ENCODE measurements around the gene UBE2E1.
A peak's percentile ranks its signal among the peaks of the same experiment; 100 is the strongest.
"Not testable (repeated sequence)": the region's sequence is repeated elsewhere in the genome, so short reads cannot be mapped to it uniquely, and the experiment has no call there.

UBE2E1 gene

DNA sequence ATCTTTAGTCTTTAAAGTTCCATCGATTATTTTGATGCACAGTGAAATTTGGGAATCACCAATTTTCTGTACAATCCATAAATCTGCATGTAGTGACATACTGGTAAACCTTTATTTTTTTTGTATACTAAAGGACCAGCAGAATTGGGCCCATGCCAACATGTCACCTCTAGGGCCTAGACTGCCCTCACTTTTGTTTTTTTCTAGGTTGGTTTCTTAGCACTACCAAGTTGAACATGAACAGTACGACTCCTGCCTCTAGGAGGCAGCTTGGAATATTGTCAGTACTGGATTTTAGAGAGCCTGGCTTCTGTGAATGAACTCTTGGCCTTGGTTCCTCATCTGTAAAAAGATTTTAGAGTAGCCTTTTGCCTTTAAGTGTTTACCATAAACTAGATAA lies 78.7 kb downstream of the UBE2E1 start:
- no peak for DNase-seq

DNA sequence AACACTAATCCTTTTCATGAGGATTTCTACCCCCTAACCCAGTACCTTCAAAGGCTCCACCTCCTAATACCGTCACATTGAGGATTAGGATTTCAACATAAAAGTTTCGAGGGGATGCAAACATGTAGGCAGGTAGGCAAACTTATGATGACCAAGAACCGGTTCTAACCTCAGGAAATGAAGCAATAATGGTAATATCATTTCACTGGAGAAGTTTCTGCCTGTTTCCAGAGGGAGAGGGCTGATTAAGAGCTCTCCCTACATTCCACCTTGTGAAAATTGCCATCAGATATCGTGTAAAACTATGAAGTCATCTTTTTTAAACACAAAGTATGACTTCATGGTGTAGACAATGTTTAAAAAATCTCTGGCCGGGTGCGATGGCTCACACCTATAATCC lies 79.5 kb downstream of the UBE2E1 start:
- no peak for DNase-seq

DNA sequence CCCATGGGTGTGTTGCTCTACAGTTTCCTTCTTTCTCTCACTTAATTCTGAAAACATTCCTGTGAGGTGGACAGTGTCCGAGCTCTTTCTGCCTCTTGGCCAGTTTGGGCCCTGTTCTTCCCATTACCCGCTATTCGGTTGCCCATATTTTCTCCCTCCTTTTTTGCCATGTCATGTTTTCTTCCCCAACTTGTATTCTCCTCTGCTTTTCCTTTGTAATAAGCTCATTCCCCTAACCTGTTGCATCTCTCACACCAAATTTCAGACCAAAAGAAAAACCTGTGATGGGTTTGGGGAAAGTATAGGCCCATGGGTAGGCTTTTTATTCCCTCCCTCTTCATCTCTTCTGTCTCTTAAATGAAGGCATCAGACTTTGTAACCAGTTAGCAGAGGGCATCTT lies 80.6 kb downstream of the UBE2E1 start:
- no peak for DNase-seq

DNA sequence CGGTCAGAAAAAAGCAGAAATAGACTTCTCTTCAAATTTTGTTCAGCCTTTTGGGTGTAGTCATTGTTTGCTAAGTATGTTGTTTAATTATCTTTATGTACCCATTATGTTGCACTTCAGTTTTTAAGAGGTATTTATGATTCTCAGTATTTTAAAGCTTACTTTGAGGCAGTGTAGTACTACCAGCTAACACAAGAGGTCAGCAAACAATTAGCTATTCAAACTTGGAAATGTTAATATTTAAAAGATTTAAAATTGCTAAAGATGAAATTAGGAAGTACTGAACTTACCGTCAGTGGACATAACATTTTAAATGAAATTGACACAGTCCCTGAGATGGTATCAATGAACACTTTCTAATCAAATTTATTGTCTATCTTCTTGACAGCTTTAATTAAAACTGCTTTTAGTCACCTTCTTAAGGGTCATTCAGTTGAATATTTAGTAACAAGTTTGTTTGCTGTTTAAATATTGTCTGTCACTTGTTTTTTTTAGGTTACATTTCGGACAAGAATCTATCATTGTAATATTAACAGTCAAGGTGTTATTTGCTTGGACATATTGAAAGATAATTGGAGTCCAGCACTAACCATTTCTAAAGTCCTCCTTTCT lies 83.0 kb downstream of the UBE2E1 start:
- DNase-seq, result no peak

DNA sequence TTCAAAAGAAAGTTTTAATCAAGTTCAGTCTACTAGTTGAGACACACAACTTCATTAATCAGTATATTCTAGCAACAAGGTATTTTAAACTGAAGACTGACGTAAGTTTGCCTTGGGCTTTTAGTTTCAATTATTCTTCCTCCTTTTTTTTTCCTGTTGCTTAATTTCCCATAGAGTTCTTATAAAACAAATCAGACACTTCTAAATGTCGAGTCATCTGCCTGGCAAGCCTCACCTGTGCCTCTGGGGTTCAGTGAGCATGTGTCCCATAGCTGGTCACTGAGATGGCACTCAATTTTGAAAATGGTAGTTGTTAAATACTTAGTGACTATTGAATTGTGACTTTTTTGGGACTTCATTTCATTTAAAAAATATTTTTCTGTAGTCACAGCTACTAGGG lies 83.6 kb downstream of the UBE2E1 start:
- no peak for DNase-seq

DNA sequence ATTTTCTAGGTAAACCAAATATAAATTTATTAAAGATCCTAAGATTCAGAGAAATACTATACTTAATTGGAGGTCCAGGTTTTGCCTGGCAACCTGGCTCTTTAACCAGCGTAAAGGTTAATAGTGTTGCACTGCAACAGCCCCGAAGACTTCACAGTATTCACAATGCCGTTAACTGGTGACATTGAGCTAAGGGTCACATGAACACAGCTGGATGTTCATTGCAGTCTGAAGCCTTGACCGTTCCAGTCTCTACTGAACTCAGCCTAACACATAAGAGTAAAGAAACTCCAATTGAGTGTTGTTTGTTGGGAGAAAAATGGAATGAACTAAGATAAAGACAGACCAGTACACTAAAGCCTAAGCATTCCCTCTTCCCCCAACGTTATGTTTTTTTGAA lies 84.2 kb downstream of the UBE2E1 start:
- DNase-seq, result no peak

DNA sequence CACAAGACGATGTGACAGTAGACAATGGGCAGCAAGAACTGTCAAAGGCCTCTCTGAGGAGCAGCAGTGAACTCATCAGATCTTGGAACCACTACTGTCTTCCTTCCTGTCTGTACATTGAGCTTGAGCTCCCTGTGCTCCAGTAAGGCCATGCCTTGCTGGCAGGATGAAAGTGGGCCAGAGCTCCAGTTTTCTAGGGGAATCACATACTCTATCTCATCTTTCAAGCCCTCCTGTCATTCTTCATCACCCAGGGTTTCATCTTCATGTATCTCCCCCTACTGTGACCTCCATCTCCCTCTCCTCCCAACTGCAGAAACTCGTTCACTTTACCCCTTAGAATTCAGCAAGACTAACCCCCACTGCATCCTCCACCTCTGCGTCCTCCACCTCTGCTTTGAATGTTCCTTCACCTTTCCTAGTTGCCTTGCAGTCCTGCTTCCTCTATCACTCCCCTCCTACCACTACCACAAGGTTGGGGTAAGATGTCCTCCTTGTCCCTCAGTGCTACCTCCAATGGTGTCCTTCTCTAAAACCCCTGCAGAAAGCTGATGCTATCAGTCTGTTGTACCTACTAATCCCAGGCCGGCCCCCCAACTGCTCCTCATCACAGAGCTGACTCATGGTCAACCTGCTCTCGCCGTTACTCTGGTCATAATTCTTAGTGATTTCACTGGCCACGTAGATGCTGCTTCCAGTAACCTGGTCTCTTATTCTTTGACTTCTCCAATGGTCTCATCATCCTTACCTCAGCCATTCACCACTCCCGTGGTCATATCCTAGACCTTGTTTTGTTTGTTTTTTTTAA lies 88.7 kb downstream of the UBE2E1 start:
- no peak for DNase-seq

DNA sequence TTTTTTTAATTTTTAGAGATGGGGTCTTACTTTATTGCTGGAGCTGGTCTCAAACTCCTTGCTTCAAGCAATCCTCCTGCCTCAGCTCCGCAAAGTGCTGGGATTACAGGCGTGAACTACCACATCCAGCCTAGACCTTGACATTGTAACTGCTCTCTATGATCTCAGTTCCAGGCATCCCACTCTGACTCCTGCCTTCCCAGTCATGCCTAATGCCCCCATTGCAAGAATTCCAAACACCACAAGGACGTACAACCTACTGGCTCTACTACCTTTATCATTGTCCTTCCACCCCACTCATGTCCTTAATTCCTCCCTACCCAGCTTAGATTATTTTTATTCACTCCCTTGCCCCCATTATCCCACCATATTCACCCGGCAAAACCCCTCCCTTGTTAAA lies 89.4 kb downstream of the UBE2E1 start:
- no peak for DNase-seq

DNA sequence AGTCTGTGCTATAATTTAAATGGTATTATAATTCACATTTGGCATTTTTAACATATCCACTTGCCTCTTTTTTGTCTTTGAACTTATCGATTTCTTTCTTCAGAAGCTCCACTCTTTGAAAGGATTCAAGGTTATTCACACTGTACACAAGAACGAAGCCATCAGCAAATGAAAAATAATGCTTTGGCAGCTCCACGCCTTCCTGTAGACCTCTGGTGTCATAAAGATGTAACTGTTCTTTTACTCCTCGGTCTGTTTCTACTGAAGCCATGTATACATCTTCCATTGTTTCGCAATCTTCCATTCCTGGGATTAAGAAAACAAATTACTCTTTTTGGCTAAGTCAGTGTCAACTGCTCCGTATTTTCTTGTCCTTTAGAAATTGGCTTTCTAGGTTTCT lies 95.0 kb downstream of the UBE2E1 start:
- DNase-seq, result no peak

DNA sequence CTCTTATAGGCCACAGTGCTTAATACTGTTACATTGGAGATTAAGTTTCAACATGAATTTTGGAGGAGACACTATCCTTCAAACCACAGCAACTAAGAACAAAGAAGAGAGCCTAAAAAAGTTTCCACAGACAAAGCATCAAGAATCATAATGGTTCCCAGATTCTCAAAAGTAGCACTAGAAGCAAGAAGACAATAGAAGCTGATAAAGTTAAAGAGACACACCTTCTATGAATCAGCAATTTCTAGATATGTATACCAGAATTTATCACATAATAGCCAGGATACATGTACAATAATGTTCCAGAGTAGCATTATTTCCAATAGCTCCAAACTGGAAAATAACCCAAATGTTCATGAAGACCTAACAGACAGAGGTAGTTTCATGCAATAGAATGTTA lies 98.8 kb downstream of the UBE2E1 start:
- DNase-seq, result no peak

DNA sequence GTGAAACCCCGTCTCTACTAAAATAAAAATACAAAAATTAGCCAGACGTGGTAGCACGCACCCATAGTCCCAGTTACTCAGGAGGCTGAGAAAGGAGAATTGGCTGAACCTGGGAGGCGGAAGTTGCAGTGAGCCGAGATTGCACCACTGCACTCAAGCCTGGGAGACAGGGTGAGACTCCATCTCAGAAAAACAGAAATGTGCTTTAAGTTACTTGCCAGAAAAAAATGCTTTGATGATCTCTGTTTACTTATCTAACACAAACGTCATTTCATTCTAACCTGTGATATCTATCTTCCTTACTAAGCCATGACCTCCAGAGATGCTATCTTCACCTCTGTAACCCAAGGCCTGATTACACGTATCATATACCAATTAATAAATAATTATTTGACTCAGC lies 103.6 kb downstream of the UBE2E1 start:
- DNase-seq, result no peak

DNA sequence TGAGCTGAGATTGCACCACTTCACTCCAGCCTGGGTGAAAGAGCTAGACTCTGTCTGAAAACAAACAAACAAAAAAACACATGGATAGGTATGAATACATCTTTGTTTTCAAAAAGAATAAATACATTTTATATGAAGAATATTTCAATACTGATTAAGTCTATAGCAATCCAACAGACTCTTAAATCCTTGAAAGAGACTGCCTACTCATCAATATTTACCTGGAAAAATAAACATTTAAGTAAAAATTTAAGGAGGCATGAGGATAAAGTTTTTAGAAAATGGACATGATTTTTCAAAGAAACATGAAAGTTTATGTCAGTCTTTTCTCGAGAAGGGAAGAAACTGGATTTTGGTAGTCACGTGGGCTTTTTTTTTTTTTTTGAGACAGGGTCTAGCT lies 105.6 kb downstream of the UBE2E1 start:
- no peak for DNase-seq

DNA sequence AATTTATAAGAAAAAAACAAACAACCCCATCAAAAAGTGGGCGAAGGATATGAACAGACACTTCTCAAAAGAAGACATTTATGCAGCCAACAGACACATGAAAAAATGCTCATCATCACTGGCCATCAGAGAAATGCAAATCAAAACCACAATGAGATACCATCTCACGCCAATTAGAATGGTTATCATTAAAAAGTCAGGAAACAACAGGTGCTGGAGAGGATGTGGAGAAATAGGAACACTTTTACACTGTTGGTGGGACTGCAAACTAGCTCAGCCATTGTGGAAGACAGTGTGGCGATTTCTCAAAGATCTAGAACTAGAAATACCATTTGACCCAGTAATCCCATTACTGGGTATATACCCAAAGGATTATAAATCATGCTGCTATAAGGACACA lies 106.6 kb downstream of the UBE2E1 start:
- not testable (repeated sequence) for DNase-seq

DNA sequence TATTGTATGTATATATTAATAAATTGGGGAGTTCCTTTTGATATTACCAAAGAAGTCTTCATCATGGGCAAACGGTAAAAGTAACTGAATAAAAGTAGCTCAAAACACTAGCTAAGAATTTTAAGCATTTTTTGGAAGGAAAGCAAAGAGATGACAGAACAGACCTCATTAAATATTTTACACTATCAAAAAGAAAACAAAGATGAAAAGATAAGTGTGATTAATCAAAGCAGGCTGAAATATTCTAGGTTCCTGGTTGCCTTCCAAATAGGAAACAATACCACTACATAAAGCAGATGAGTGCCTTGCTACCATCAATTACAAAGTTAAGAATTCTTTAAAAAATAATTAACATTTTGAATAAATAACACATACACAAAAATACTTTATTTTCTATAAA lies 107.4 kb downstream of the UBE2E1 start:
- DNase-seq, result no peak

DNA sequence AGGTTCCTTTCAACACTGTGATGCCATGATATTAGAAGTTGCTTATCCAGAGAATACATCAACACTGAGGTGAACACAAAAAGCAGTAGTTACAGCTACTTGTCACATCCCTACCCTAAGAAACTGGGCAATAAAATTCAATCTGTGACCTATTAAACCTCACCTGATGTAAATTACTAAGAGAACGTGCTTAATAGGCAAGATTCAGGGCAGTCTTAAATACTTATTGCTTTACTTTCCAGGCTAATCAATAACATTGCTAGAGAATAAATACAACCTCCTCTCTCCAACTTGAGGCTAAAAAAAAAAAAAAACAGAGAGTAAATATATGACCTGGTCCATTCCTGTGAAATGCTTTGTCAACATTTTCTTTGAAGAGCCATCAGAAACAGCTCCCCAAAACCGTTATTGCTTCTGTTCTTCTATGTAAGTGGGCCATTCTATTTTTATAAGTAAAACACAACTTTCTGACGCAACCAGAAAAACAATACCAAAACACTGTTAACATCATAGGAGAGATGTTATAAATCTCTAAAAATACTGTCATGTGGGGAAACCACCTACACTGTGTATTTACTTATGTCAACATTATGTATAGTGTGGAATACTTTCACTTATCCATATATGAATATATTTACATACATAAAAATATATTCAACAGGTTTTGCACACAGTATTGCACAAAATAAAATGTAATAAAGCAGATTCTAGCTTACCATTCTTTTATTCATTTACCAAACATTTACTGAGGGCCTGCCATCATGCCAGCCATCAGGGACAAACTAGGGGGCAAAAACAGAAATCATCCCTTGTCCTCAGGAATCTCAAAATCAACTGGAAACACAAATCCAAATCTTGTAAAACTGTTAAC lies 108.4 kb downstream of the UBE2E1 start:
- DNase-seq, result no peak

DNA sequence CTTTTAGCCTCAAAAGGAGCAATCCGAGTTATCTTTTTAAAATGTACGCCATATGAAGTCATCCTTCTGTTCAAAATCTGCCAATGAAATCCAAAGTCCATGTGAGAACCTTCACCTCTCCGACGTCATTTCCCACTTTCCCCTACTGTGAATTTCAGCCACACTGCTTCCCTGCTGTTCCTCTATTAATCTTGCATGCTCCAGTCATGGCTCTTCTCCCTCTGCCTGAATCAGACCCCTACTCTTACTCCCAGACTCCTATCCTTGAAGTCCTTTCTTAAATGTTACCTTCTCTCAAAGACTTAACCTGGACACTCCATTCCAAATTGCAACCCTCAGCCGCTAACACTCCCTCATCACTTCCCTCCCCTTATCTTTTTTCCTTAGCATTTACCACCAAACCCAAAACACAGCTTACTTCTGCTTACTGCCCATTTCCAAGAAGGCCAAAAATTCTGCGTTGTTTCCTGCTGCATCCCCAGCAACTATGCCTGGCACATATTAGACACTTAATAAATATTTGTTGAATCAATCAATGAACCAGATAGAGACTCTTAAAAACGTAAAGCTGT lies 109.9 kb downstream of the UBE2E1 start:
- DNase-seq, result no peak

DNA sequence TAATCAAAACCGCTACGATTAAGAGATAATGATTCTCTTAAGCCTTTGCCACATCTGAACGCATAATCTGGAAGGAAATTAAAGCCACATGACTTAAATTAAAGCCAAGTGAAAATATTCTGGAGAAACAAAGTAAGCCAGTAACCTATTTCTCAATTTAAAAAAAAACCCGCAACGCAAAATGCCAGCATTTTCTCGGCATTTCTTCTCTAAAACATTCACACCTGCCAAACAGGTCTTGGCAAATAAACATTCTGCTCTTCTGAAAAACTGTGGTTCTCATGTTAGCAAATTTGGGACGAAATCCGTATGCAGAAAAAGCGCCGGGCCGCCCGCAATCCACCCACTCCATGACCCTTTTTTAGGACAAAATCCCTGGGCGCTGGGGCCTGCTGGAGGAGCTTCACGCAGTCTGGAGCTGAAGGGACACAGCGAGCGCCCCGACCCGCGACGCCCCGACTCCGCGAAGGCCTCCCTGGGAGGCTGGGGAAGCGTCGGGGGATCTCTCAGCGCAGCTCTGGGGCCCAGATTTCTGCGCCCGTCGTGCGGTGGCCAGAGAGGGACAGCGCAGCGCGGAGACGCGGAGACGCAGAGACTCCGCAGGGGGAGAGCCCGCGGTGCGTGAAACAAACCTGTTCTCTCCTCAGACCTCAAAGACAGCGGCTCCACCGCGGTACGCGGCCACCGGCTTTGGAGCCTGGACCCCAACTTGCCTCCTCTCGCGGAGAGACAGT lies 110.6 kb downstream of the UBE2E1 start:
- no peak for DNase-seq

DNA sequence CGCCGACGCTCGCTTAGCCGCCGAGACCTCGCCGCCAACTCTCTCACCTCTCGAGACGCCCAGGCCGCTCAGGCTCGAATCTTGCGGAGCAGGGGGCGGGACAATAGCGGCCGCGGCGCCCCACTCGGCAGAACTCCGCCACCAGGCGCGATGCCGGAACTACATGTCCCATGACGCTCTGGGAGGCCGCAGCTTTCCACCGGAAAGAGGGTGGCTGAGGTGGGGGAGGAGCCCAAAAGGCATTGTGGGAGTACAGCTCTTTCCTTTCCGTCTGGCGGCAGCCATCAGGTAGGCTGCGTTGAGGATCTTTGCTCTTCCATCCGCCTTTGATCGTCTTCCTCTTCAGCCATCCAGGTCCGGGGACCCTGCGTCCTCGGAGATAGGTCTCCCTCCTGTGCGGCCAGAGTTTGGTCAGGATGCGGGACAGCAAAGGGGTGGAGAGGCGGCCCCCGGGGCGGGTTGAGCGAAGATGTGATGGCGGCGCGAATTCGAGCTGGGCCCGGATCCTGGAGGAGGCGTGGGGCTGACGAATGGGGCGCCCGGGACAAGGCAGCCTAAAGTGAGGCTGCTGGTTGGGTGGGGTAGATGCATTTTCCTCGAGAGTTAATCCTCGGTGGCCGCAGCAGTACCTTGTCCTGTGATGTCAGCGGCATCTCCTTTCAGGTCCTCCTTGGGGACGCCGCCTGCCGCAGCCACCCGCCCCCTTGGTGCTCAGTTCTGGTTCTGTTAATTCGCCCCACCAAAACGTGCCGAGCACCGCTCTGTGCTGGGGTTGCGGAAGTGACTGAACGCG lies 111.3 kb downstream of the UBE2E1 start, which contains the start of the genes NKIRAS1 and RPL15:
TSS of gene NKIRAS1 (minus strand) at position 105 of the 793 bp plus-strand sequence. CDS start 6,086 bp downstream, outside the sequence.
TSS of gene RPL15 (plus strand) at position 247 of the 793 bp plus-strand sequence. CDS start 728 bp downstream, outside the sequence.
- DNase-seq, result peak; percentile 89

DNA sequence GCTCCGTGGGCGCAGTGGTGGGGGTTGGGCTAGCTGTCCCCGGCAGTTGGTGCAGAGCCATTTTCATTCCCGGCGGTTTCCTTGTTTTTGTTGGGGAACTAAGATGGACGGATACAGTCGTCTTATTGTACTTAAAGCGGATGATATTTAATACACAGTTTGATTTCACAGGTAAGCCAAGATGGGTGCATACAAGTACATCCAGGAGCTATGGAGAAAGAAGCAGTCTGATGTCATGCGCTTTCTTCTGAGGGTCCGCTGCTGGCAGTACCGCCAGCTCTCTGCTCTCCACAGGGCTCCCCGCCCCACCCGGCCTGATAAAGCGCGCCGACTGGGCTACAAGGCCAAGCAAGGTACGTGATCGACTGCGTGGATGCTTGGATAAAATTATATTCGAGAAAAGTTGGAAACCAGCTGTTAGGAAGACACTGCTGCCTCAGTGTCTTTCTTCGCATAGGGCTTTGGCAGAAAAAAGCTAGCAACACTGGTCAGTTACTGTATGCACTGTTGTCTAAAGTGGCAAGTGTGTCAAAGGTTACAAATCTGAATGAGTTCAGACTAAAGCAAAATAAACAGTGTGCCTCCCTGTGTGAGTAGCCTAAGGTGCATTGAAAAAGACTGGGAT lies 112.0 kb downstream of the UBE2E1 start:
- DNase-seq, result not testable (repeated sequence)

DNA sequence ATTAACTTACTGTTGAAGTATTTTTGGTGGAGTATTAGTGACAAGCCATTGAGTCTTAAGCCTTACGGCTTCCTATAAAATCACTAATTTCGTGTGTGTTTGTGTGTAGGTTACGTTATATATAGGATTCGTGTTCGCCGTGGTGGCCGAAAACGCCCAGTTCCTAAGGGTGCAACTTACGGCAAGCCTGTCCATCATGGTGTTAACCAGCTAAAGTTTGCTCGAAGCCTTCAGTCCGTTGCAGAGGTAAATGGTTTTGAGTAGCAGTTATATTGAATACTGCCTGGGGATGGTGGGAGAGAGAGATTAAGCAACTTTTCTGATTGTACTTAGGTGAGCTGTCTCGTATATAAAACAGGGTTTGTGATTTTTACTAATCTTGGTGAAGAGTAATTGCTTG lies 112.6 kb downstream of the UBE2E1 start:
- DNase-seq, result not testable (repeated sequence)

DNA sequence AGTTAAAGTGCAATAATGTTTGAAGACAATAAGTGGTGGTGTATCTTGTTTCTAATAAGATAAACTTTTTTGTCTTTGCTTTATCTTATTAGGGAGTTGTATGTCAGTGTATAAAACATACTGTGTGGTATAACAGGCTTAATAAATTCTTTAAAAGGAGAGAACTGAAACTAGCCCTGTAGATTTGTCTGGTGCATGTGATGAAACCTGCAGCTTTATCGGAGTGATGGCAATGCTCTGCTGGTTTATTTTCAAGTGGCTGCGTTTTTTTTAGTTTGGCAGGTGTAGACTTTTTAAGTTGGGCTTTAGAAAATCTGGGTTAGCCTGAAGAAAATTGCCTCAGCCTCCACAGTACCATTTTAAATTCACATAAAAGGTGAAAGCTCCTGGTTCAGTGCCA lies 113.9 kb downstream of the UBE2E1 start:
- DNase-seq, result no peak
